DMS53 (cell line): ENCODE data around the gene SOCS6.
"Not testable (repeated sequence)": the region's sequence is repeated elsewhere in the genome, so short reads cannot be mapped to it uniquely, and the experiment has no call there.

Experiments used
- DNase-seq: peaks from one replicate; lab custom pipeline; 2025; lab: John Stamatoyannopoulos, UW

SOCS6 gene

GRCh38 chr18:70322928-70323327 lies 34.1 kb downstream of the SOCS6 start:
- no peak for DNase-seq

GRCh38 chr18:70324897-70325296 lies 36.1 kb downstream of the SOCS6 start:
- DNase-seq: no peak

GRCh38 chr18:70326255-70326654 lies 37.4 kb downstream of the SOCS6 start:
- no peak for DNase-seq

GRCh38 chr18:70328169-70328568 lies 39.3 kb downstream of the SOCS6 start:
- DNase-seq: no peak

GRCh38 chr18:70329071-70329470 lies 40.2 kb downstream of the SOCS6 start:
- DNase-seq: no peak

GRCh38 chr18:70330887-70331286 lies 42.0 kb downstream of the SOCS6 start:
- DNase-seq: no peak

GRCh38 chr18:70331456-70332097 lies 42.7 kb downstream of the SOCS6 start:
- DNase-seq: no peak

- no peak for DNase-seq
These were observed 43.8 kb downstream of the SOCS6 start for GRCh38 chr18:70332694-70333093.

- DNase-seq: no peak
These were observed 44.5 kb downstream of the SOCS6 start for GRCh38 chr18:70333316-70333715.

- DNase-seq: peak; percentile 79
These were observed 44.9 kb downstream of the SOCS6 start for GRCh38 chr18:70333757-70334156.

- DNase-seq: no peak
These were observed 45.4 kb downstream of the SOCS6 start for GRCh38 chr18:70334264-70334663.

- DNase-seq: peak; percentile 89
These were observed 46.0 kb downstream of the SOCS6 start for GRCh38 chr18:70334728-70335329.

GRCh38 chr18:70335892-70336726 lies 47.3 kb downstream of the SOCS6 start:
- DNase-seq: peak; percentile 45

- DNase-seq: peak; percentile 89
These were observed 48.5 kb downstream of the SOCS6 start for GRCh38 chr18:70337139-70337972.

GRCh38 chr18:70338890-70339289 lies 50.0 kb downstream of the SOCS6 start:
- DNase-seq: no peak

- DNase-seq: no peak
These were observed 51.1 kb downstream of the SOCS6 start for GRCh38 chr18:70339915-70340314.

- DNase-seq: peak; percentile 45
These were observed 59.6 kb downstream of the SOCS6 start for GRCh38 chr18:70348481-70348880.

GRCh38 chr18:70349316-70349715 lies 60.5 kb downstream of the SOCS6 start:
- no peak for DNase-seq

- DNase-seq: no peak
These were observed 65.2 kb downstream of the SOCS6 start for GRCh38 chr18:70354080-70354479.

GRCh38 chr18:70354771-70355170 lies 65.9 kb downstream of the SOCS6 start:
- DNase-seq: no peak

GRCh38 chr18:70355620-70356385 lies 67.0 kb downstream of the SOCS6 start:
- no peak for DNase-seq

GRCh38 chr18:70358105-70358406 lies 69.2 kb downstream of the SOCS6 start:
- not testable (repeated sequence) for DNase-seq
